ENCODE results near the gene RAB7A.

DNA sequence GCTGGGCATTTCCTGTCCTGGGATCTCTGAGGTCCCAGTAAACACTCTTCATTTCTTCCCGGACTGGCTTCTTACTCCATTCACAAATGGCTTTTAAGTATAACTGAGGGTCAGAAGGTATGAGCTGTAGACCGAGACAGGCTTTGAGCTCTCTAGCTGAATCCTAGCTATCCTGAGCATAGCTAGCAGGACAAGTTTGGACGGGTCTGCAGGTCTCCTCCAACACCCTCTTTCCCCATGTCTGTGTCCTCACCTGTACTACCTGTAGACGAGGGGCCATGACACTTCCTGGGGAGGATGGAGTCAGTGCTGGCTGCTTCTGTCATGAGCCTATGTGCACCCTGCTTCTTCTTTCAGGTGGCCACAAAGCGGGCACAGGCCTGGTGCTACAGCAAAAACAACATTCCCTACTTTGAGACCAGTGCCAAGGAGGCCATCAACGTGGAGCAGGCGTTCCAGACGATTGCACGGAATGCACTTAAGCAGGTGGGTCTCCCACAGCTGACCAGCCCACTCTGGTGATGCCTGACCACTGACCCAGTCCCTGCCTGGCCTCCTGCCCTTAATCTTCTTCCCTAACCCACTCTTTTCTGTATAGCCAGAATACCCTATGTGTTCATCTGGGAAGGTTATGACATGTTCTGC lies 81.3 kb downstream of the RAB7A start:
- TF ChIP-seq CTCF (conservative IDR thresholded peaks at IDR 0.05; ENCODE audit: low read depth, low read length) = no peak
- no peak for TF ChIP-seq POLR2A (IDR thresholded peaks at IDR 0.05; ENCODE audit: low read depth, low read length)
- no peak for TF ChIP-seq MAFK (IDR thresholded peaks at IDR 0.05; ENCODE audit: low read depth, low read length)
- TF ChIP-seq RFX5 (IDR thresholded peaks at IDR 0.05; ENCODE audit: low read depth, low read length) = no peak
- TF ChIP-seq MXI1 (IDR thresholded peaks at IDR 0.05; ENCODE audit: borderline replicate concordance, low read depth, low read length) = no peak
- no peak for TF ChIP-seq ELK1 (IDR thresholded peaks at IDR 0.05; ENCODE audit: borderline replicate concordance, low read depth, low read length)
- TF ChIP-seq USF2 (IDR thresholded peaks at IDR 0.05; ENCODE audit: low read depth, low read length) = no peak
- TF ChIP-seq RAD21 (IDR thresholded peaks at IDR 0.05; ENCODE audit: low read length) = no peak
- TF ChIP-seq BHLHE40 (IDR thresholded peaks at IDR 0.05; ENCODE audit: low read depth, low read length) = no peak
- no peak for TF ChIP-seq RCOR1 (IDR thresholded peaks at IDR 0.05; ENCODE audit: insufficient replicate concordance, low read length)
- no peak for TF ChIP-seq MAZ (IDR thresholded peaks at IDR 0.05; ENCODE audit: borderline replicate concordance, low read depth, low read length)
